Measurements from ENCODE around the gene PRICKLE1.

Gene PRICKLE1

GRCh38 chr12:42589465-42590329, at the start of gene PRICKLE1:
Gene PRICKLE1 (minus strand): TSS chr12:42589746. CDS start chr12:42472516, 117,230 bp downstream.
- DNase-seq = peak; percentile 66

GRCh38 chr12:42638697-42639096, 49.2 kb upstream of the PRICKLE1 start:
- no peak for DNase-seq

- no peak for DNase-seq
These were observed 48.5 kb upstream of the PRICKLE1 start for GRCh38 chr12:42638011-42638410.

GRCh38 chr12:42636993-42637392, 47.4 kb upstream of the PRICKLE1 start:
- no peak for DNase-seq

- DNase-seq = no peak
These were observed 44.0 kb upstream of the PRICKLE1 start for GRCh38 chr12:42633594-42633993.

GRCh38 chr12:42631513-42631912, 42.0 kb upstream of the PRICKLE1 start:
- peak; percentile 90 for DNase-seq

GRCh38 chr12:42630314-42630713, 40.8 kb upstream of the PRICKLE1 start:
- DNase-seq = peak; percentile 50

- no peak for DNase-seq
These were observed 37.6 kb upstream of the PRICKLE1 start for GRCh38 chr12:42627151-42627550.

GRCh38 chr12:42625611-42626010, 36.1 kb upstream of the PRICKLE1 start:
- DNase-seq = peak; percentile 22

GRCh38 chr12:42617622-42618021, 28.1 kb upstream of the PRICKLE1 start:
- DNase-seq = peak; percentile 63

- DNase-seq = no peak
These were observed 25.5 kb upstream of the PRICKLE1 start for GRCh38 chr12:42615006-42615405.

GRCh38 chr12:42612231-42612613, 22.7 kb upstream of the PRICKLE1 start:
- DNase-seq = no peak

- no peak for DNase-seq
These were observed 22.2 kb upstream of the PRICKLE1 start for GRCh38 chr12:42611571-42612230.

GRCh38 chr12:42609605-42610004, 20.1 kb upstream of the PRICKLE1 start:
- no peak for DNase-seq

GRCh38 chr12:42608196-42608825, 18.8 kb upstream of the PRICKLE1 start:
- no peak for DNase-seq

GRCh38 chr12:42607584-42608058, 18.1 kb upstream of the PRICKLE1 start:
- DNase-seq = peak; percentile 50

- no peak for DNase-seq
These were observed 16.9 kb upstream of the PRICKLE1 start for GRCh38 chr12:42606471-42606870.

GRCh38 chr12:42605685-42606084, 16.1 kb upstream of the PRICKLE1 start:
- DNase-seq = no peak

GRCh38 chr12:42603246-42603990, 13.9 kb upstream of the PRICKLE1 start:
- no peak for DNase-seq

- DNase-seq = no peak
These were observed 4.3 kb upstream of the PRICKLE1 start for GRCh38 chr12:42593874-42594273.

GRCh38 chr12:42590330-42590934, 886 bp upstream of the PRICKLE1 start:
- DNase-seq = peak; percentile 59
